ENCODE measurements around the gene PRKCA. TPM values are rescaled to one million over a fixed set of nuclear protein-coding genes. Genes with fewer than 3 reads are reported as not detected.

The PRKCA gene
- total RNA-seq, 2 donors from 2014 or later: 6.5 to 6.6 TPM

DNA sequence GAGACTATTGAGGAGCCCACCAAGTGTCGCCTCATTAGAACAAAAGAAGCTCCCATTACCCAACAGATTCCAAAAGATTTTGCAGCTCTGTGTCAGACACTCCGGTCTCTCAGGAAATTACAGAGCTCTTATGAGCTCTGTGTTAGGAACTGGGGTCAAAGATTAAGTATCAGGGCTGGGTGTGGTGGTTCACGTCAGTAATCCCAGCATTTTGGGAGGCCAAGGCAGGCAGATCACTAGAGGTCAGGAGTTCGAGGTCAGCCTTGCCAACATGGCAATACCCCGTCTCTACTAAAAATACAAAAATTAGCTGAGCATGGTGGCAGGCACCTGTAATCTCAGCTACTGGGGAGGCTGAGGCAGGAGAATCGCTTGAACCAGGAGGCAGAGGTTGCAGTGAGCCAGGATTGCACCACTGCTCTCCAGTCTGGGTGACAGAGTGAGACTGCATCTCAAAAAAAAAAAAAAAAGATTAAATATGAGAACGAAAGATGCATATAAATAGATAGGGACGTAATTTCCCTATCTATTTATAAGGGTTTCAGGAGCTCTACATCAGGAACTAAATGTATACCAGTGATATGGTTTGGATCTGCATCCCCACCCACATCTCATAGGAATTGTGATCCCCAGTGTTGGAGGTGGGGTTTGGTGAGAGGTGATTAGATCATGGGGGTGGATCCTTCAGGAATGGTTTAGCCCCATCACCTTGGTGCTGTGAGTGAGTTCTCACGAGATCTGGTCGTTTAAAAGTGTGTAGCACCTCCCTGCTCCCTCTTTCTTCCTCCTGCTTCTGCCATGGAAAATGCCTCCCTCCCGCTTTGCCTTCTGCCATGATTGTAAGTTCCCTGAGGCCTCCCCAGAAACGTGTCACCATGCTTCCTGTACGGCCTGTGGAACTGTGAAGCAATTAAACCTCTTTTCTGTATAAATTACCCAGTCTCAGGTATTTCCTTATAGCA lies 111.4 kb downstream of the PRKCA start:
- H3K4me3 ChIP-seq: no peak overlapping the region
- intact Hi-C loops (cut with DNase I): no loop called here
- no peaks in the 10 kb centered on the region for H3K27me3 ChIP-seq
- H3K4me1 ChIP-seq: peaks cover 28% of the 10 kb centered on the region
- TF ChIP-seq POLR2A (IDR thresholded peaks at IDR 0.05) (no peak), CTCF (IDR thresholded peaks at IDR 0.05) (no peak)
- DNase-seq (no peak), ATAC-seq (no peak)
- no peaks in the 10 kb centered on the region for H3K36me3 ChIP-seq (replicated peaks in 1 of 2; ENCODE audit: insufficient read depth in 1 of 2, low read depth in 2 of 2)
- peak overlapping the region in 2 of 4 donors; percentile 28 to 66 for H3K27ac ChIP-seq
- no peaks in the 10 kb centered on the region for H3K9me3 ChIP-seq
- 74 to 81% methylated on average over 13 of the region's 13 CpGs for WGBS, 2 donors

DNA sequence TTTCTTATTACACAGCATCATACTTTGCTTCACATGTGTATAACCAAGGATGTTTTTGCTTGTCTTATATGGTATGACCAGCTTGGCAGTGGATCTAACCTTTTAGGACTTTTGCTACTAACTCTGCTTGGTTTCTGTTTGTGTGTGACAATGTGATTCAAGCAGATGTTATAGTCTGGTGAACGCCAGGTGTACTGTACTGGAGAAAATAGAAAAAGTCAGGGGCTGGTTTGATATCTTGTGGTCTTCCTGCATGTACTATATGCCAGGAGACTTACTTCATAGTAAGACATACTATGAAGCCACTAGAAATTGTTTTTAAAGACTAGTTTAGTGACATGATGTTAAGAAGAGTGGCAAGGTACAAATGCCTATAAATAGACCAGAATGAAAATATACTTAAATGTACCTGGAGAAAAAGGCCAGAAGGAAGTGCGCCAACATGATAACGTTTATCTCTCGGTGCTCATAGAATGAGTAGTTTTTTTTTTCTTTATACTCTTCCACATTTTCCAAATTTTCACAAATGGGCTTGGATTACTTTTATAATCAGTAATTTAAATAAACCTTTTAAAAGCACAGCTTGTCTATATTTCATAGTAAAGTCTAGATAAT lies 112.3 kb downstream of the PRKCA start:
- H3K27me3 ChIP-seq: no peaks in the 10 kb centered on the region
- no peaks in the 10 kb centered on the region for H3K36me3 ChIP-seq (replicated peaks in 1 of 2; ENCODE audit: insufficient read depth in 1 of 2, low read depth in 2 of 2)
- H3K9me3 ChIP-seq: no peaks in the 10 kb centered on the region
- ATAC-seq: no peak
- 24 to 30% methylated on average over 4 of the region's 4 CpGs for WGBS, 2 donors
- H3K27ac ChIP-seq: peak overlapping the region in 3 of 4 donors; percentile 28 to 66 (median 30)
- TF ChIP-seq CTCF (IDR thresholded peaks at IDR 0.05): no peak
- no peak for TF ChIP-seq POLR2A (IDR thresholded peaks at IDR 0.05)
- intact Hi-C loops (cut with DNase I): no loop called here
- peaks cover 28% of the 10 kb centered on the region for H3K4me1 ChIP-seq
- H3K4me3 ChIP-seq: no peak overlapping the region
- DNase-seq: peak in 2 of 4 donors; percentile 27 to 52

- TF ChIP-seq CTCF (IDR thresholded peaks at IDR 0.05) (no peak), POLR2A (IDR thresholded peaks at IDR 0.05) (no peak)
- intact Hi-C loops (cut with DNase I): no loop called here
- peak overlapping the region; percentile 1 to 66 (median 29) for H3K27ac ChIP-seq
- peaks cover 28% of the 10 kb centered on the region for H3K4me1 ChIP-seq
- ATAC-seq: peak; percentile 80
- H3K36me3 ChIP-seq (replicated peaks in 1 of 2; ENCODE audit: insufficient read depth in 1 of 2, low read depth in 2 of 2): no peaks in the 10 kb centered on the region
- DNase-seq: peak in 3 of 4 donors; percentile 41 to 62 (median 44)
- no peaks in the 10 kb centered on the region for H3K27me3 ChIP-seq
- no peak overlapping the region for H3K4me3 ChIP-seq
- no peaks in the 10 kb centered on the region for H3K9me3 ChIP-seq
- WGBS, 2 donors: 30 to 33% methylated on average over 11 of the region's 11 CpGs
Observed at GRCh38 chr17:66415366-66416206, 113.2 kb downstream of the PRKCA start.

- no peaks in the 10 kb centered on the region for H3K9me3 ChIP-seq
- H3K27ac ChIP-seq: peak overlapping the region in 1 of 4 donors; percentile 66
- 80 to 84% methylated on average over 11 to 12 of the region's 12 CpGs for WGBS, 2 donors
- H3K27me3 ChIP-seq: no peaks in the 10 kb centered on the region
- no peak overlapping the region for H3K4me3 ChIP-seq
- H3K36me3 ChIP-seq (replicated peaks in 1 of 2; ENCODE audit: insufficient read depth in 1 of 2, low read depth in 2 of 2): no peaks in the 10 kb centered on the region
- ATAC-seq (no peak), DNase-seq (peak in 1 of 4 donors; percentile 12)
- intact Hi-C loops (cut with DNase I): no loop called here
- peaks cover 28% of the 10 kb centered on the region for H3K4me1 ChIP-seq
- TF ChIP-seq CTCF (IDR thresholded peaks at IDR 0.05): no peak
- TF ChIP-seq POLR2A (IDR thresholded peaks at IDR 0.05): no peak
Observed at GRCh38 chr17:66416207-66416940, 114.0 kb downstream of the PRKCA start.
